B cell (primary cell): ENCODE measurements around the gene TFAP2A.

Experiments used
- EZH2 ChIP-seq: IDR thresholded peaks from 2 replicates; pipeline ENCODE4 v1.6.1; 2012; ENCODE audit warnings: borderline replicate concordance, low read depth, mild to moderate bottlenecking, moderate library complexity, low read length; ENCODE audit not compliant: insufficient read depth, poor library complexity, severe bottlenecking
- TF ChIP-seq, protein P1 (sequence below): fragments of 200-600 bp; IDR thresholded peaks from one replicate; pipeline ENCODE4 v1.8.0; 2022; ENCODE audit warnings: antibody characterized with exemption, mild to moderate bottlenecking

DNA sequence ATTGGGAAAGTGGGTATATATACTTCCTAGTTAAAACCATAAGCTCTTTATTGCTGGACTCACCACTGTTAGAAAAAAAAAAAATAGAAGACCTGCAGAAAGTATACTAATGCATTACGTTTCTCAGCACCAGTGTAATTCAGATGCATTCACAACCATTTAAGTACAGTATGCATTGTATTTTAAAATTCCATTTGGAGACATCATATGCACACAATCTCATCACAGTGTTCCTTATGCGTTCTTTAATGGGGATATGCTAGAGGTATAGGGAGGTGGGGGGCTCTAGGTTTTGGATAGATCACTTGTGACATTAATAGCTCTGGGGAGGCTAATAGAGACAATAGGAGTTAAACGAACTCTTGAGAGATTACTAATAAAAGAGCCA lies 9.4 kb downstream of the TFAP2A start:
- TF ChIP-seq, protein P1, sequence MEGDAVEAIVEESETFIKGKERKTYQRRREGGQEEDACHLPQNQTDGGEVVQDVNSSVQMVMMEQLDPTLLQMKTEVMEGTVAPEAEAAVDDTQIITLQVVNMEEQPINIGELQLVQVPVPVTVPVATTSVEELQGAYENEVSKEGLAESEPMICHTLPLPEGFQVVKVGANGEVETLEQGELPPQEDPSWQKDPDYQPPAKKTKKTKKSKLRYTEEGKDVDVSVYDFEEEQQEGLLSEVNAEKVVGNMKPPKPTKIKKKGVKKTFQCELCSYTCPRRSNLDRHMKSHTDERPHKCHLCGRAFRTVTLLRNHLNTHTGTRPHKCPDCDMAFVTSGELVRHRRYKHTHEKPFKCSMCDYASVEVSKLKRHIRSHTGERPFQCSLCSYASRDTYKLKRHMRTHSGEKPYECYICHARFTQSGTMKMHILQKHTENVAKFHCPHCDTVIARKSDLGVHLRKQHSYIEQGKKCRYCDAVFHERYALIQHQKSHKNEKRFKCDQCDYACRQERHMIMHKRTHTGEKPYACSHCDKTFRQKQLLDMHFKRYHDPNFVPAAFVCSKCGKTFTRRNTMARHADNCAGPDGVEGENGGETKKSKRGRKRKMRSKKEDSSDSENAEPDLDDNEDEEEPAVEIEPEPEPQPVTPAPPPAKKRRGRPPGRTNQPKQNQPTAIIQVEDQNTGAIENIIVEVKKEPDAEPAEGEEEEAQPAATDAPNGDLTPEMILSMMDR: no peak
- no peak for TF ChIP-seq EZH2
